ENCODE results near the gene MAGI2. TPM values are rescaled to one million over a fixed set of nuclear protein-coding genes. Genes with fewer than 3 reads are reported as not detected.

The MAGI2 gene
- total RNA-seq, 1 donor from 2014 or later = 11.4 TPM

DNA sequence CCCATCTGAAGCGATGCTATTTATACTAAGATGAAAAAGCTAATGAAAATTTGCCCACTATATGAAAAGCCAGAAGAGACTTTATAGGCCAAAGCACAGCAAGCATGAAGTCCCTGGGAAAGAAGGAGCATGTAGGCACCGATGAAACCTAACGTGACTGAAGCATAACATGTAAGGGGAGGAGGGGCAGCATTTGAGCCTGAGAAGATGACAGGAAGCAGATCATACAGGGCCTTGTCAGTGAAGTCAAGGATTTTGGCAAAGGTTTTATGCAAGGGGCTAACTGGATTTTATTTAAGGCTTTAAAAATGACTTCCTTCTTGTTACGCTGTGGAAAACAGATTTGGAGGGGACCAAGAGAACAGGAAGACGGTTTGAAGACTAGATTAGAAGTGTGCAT, 910.9 kb downstream of the MAGI2 start:
- H3K36me3 Mint-ChIP-seq (ENCODE audit: insufficient read depth) = peaks cover 6% of the 10 kb centered on the region
- peaks cover 10% of the 10 kb centered on the region for H3K9me3 Mint-ChIP-seq (ENCODE audit: low read depth)
- H3K27ac Mint-ChIP-seq = no peak overlapping the region
- H3K4me3 Mint-ChIP-seq (ENCODE audit: low read depth) = no peak overlapping the region
- TF ChIP-seq, protein P1, sequence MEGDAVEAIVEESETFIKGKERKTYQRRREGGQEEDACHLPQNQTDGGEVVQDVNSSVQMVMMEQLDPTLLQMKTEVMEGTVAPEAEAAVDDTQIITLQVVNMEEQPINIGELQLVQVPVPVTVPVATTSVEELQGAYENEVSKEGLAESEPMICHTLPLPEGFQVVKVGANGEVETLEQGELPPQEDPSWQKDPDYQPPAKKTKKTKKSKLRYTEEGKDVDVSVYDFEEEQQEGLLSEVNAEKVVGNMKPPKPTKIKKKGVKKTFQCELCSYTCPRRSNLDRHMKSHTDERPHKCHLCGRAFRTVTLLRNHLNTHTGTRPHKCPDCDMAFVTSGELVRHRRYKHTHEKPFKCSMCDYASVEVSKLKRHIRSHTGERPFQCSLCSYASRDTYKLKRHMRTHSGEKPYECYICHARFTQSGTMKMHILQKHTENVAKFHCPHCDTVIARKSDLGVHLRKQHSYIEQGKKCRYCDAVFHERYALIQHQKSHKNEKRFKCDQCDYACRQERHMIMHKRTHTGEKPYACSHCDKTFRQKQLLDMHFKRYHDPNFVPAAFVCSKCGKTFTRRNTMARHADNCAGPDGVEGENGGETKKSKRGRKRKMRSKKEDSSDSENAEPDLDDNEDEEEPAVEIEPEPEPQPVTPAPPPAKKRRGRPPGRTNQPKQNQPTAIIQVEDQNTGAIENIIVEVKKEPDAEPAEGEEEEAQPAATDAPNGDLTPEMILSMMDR (IDR thresholded peaks at IDR 0.05; ENCODE audit: unreplicated experiment) = no peak
- H3K4me1 Mint-ChIP-seq (ENCODE audit: low read depth) = peaks cover 4% of the 10 kb centered on the region
- DNase-seq (ENCODE audit: low spot score, unreplicated experiment) = no peak
- H3K27me3 Mint-ChIP-seq = no peaks in the 10 kb centered on the region

DNA sequence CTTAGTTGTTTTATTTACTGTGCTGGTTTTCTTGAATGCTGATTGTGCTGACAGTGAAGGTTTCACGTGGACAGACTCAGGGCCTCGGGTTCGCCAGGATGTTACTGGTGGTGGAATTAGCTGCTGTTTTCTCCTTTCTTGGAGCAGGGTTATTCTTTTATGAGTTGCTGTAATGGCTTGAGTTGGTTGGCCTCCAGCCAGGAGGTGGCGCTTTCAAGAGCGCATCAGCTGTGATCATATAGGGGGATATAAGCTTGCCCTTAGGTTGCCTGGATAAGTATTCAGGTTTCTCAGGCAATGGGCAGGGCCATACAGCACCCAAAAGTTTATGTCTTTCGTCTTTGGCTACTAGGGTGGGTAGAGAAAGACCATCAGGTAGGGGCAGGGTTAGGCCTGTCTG, 913.6 kb downstream of the MAGI2 start:
- H3K4me1 Mint-ChIP-seq (ENCODE audit: low read depth) = peaks cover 4% of the 10 kb centered on the region
- TF ChIP-seq, protein P1 (IDR thresholded peaks at IDR 0.05; ENCODE audit: unreplicated experiment) = no peak
- DNase-seq (ENCODE audit: low spot score, unreplicated experiment) = no peak
- H3K27ac Mint-ChIP-seq = no peak overlapping the region
- no peaks in the 10 kb centered on the region for H3K27me3 Mint-ChIP-seq
- peaks cover 22% of the 10 kb centered on the region for H3K9me3 Mint-ChIP-seq (ENCODE audit: low read depth)
- H3K4me3 Mint-ChIP-seq (ENCODE audit: low read depth) = no peak overlapping the region
- peaks cover 7% of the 10 kb centered on the region for H3K36me3 Mint-ChIP-seq (ENCODE audit: insufficient read depth)

- TF ChIP-seq, protein P1 (IDR thresholded peaks at IDR 0.05; ENCODE audit: unreplicated experiment) = no peak
- Mint-ChIP-seq H3K9me3 (ENCODE audit: low read depth) (peaks cover 24% of the 10 kb centered on the region), H3K27ac (no peak overlapping the region), H3K27me3 (no peaks in the 10 kb centered on the region), H3K4me3 (ENCODE audit: low read depth) (no peak overlapping the region), H3K4me1 (ENCODE audit: low read depth) (peaks cover 4% of the 10 kb centered on the region), H3K36me3 (ENCODE audit: insufficient read depth) (peaks cover 7% of the 10 kb centered on the region)
- no peak for DNase-seq (ENCODE audit: low spot score, unreplicated experiment)
These were observed 917.8 kb downstream of the MAGI2 start for GRCh38 chr7:78535655-78536054.

- H3K9me3 Mint-ChIP-seq (ENCODE audit: low read depth) = peaks cover 2% of the 10 kb centered on the region
- H3K4me1 Mint-ChIP-seq (ENCODE audit: low read depth) = peaks cover 11% of the 10 kb centered on the region
- no peak overlapping the region for H3K4me3 Mint-ChIP-seq (ENCODE audit: low read depth)
These were observed 923.1 kb downstream of the MAGI2 start for GRCh38 chr7:78530351-78530750.

DNA sequence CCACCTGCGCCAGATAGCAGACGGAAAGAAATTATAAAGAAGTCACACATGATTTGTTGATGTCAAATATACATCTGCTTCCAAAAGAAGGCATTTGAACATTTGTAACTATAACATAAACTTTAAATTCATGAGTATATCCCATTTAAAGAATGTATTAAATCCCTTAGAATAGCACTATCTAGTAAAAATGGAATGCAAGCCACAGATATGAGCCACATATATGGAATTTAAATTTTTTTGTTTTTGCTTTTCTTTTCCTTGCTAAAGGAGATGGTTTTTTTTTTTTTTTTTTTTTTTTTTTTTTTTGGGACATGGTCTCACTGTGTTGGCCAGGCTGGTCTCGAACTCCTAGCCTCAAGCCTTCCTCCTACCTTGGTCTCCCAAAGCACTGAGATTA, 924.1 kb downstream of the MAGI2 start:
- H3K36me3 Mint-ChIP-seq (ENCODE audit: insufficient read depth) = no peaks in the 10 kb centered on the region
- no peaks in the 10 kb centered on the region for H3K27me3 Mint-ChIP-seq
- TF ChIP-seq, protein P1 (IDR thresholded peaks at IDR 0.05; ENCODE audit: unreplicated experiment) = no peak
- peaks cover 11% of the 10 kb centered on the region for H3K4me1 Mint-ChIP-seq (ENCODE audit: low read depth)
- peaks cover 2% of the 10 kb centered on the region for H3K9me3 Mint-ChIP-seq (ENCODE audit: low read depth)
- no peak overlapping the region for H3K27ac Mint-ChIP-seq
- DNase-seq (ENCODE audit: low spot score, unreplicated experiment) = no peak
- no peak overlapping the region for H3K4me3 Mint-ChIP-seq (ENCODE audit: low read depth)

More at GRCh38 chr7:78530351-78530750, 923.1 kb downstream of the MAGI2 start:
- Mint-ChIP-seq H3K27me3 (no peaks in the 10 kb centered on the region), H3K27ac (no peak overlapping the region), H3K36me3 (ENCODE audit: insufficient read depth) (no peaks in the 10 kb centered on the region)
- no peak for DNase-seq (ENCODE audit: low spot score, unreplicated experiment)
- TF ChIP-seq, protein P1 (IDR thresholded peaks at IDR 0.05; ENCODE audit: unreplicated experiment) = no peak
